ENCODE results near the gene ZNF554.

DNA sequence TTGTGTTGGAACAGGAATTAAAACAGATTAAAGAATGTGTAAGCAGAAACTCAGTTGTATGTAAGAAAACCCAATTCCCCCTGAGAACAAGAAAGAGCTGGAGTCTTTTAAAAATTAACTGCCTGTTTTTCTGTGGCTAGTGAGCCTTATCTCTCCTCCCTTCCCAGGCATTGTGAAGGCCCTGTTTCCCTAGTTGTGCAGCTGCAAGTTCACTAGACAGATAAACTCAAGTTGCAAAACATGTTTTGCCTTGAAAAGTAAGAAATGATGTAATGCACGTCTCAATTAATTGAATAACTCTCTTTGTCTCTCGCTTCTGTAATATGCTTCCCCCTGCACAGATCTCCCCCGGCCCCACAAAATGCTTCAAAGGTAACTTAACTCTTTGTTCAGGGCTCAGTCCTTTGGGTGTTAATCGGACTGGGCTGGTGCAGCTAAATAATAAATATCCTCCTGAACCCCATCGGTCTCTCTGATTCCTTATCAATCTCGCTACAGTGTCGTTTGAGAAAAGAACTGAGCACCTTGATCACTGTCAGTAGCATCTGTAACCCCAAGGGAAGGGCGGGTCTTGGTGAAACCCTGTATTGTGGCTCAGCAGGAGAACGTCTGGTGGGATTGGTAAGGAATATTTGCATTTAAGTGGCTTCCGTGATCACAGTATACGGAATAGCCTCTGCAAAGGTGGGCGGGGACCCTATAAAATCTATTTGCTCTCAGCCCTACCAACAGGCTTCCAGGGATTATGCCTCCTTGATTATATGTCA is 45.8 kb downstream of the ZNF554 start:
- TF ChIP-seq, protein P1, sequence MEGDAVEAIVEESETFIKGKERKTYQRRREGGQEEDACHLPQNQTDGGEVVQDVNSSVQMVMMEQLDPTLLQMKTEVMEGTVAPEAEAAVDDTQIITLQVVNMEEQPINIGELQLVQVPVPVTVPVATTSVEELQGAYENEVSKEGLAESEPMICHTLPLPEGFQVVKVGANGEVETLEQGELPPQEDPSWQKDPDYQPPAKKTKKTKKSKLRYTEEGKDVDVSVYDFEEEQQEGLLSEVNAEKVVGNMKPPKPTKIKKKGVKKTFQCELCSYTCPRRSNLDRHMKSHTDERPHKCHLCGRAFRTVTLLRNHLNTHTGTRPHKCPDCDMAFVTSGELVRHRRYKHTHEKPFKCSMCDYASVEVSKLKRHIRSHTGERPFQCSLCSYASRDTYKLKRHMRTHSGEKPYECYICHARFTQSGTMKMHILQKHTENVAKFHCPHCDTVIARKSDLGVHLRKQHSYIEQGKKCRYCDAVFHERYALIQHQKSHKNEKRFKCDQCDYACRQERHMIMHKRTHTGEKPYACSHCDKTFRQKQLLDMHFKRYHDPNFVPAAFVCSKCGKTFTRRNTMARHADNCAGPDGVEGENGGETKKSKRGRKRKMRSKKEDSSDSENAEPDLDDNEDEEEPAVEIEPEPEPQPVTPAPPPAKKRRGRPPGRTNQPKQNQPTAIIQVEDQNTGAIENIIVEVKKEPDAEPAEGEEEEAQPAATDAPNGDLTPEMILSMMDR (IDR thresholded peaks at IDR 0.05; ENCODE audit: extremely low read depth in 1 of 2, insufficient read depth in 1 of 2, low read depth in 1 of 2, low read length in 2 of 2) = no peak
- TF ChIP-seq POLR2A (IDR thresholded peaks at IDR 0.05; ENCODE audit: low read depth, low read length) = no peak
- no peak for TF ChIP-seq POLR2AphosphoS5 (IDR thresholded peaks at IDR 0.05; ENCODE audit: insufficient read depth, low read depth, low read length)
- TF ChIP-seq, protein P2, sequence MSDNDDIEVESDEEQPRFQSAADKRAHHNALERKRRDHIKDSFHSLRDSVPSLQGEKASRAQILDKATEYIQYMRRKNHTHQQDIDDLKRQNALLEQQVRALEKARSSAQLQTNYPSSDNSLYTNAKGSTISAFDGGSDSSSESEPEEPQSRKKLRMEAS (IDR thresholded peaks at IDR 0.05; ENCODE audit: insufficient read depth, insufficient read length) = no peak
- TF ChIP-seq FOS (IDR thresholded peaks at IDR 0.05; ENCODE audit: borderline replicate concordance, insufficient read depth, low read length) = no peak
- TF ChIP-seq EZH2 (IDR thresholded peaks at IDR 0.05; ENCODE audit: borderline replicate concordance, low read depth, low read length, severe bottlenecking) = no peak
- no peak for TF ChIP-seq MYC (IDR thresholded peaks at IDR 0.05; ENCODE audit: low read depth, low read length)
- TF ChIP-seq GATA2 (IDR thresholded peaks at IDR 0.05; ENCODE audit: insufficient read depth, insufficient read length, low read depth, low read length) = no peak

All from endothelial cell of umbilical vein (primary cell).